HCT116 (cell line): ENCODE data around the gene PRSS21. TPM values are rescaled to one million over a fixed set of nuclear protein-coding genes. Genes with fewer than 3 reads are reported as not detected.

Experiments
- ATAC-seq: fragments of 200-7000 bp; cut with Tn5 transposase; 2 replicates; pipeline ENCODE4 v1.9.1; 2020; ENCODE audit warnings: mild to moderate bottlenecking, moderate library complexity
- BruUV-seq: library from RNA; stranded (reverse); fragments of 400-500 nt; replicated peaks from 2 replicates; lab custom pipeline; 2021; lab: Mats Ljungman, UMichigan
- CTCF ChIA-PET: fragments of 300-600 bp; sonication (Branson Sonifier 250); formaldehyde crosslinking; loops from one replicate; lab custom pipeline; 2021; ENCODE audit warnings: antibody characterized with exemption; lab: Charles Lee
- POLR2A ChIA-PET: fragments of 300-600, 350-600 bp; sonication (Branson Sonifier 250); formaldehyde crosslinking; loops from one replicate; lab custom pipeline; 2021; ENCODE audit warnings: antibody characterized with exemption; lab: Charles Lee
- RAD21 ChIA-PET, 2 experiments: fragments of 300-600 bp; sonication (Branson Sonifier 250); formaldehyde crosslinking; loops; one replicate each; lab custom pipeline; 2023; ENCODE audit warnings: low total read pairs in 2 of 2; ENCODE audit not compliant: uncharacterized antibody in 2 of 2, unreplicated experiment in 2 of 2, low non-redundant PET in 1 of 2; lab: Charles Lee
- DNase-seq: peaks from one replicate; pipeline ENCODE4 v3.0.0-alpha.2; 2010; ENCODE audit warnings: low read depth, low spot score
- H2AFZ ChIP-seq: fragments of 200-600 bp; shearing (Covaris generic), sonication (generic); 2 replicates; pipeline ENCODE4 v1.6.1; 2017; ENCODE audit warnings: low read depth, mixed run types, mixed read lengths, antibody characterized with exemption, low read length; ENCODE audit not compliant: poor library complexity, severe bottlenecking
- H3K27ac ChIP-seq: 2 replicates; pipeline ENCODE4 v1.5.1; 2012; ENCODE audit warnings: low read depth, low read length
- H3K27me3 ChIP-seq: fragments of 200-600 bp; sonication (generic); 2 replicates; pipeline ENCODE4 v1.6.1; 2016; ENCODE audit warnings: mixed run types, low read length, mixed read lengths; ENCODE audit not compliant: insufficient read depth
- H3K36me3 ChIP-seq, 2 experiments: fragments of 200-500 bp in 1 of 2; fragments of 200-600 bp in 1 of 2; sonication (Bioruptor generic) in 1 of 2; sonication (generic) in 1 of 2; 2 replicates each; pipeline versions ENCODE4 v1.5.1 to v1.6.1; 2014 to 2016; ENCODE audit warnings: low read length in 2 of 2, inconsistent platforms in 1 of 2, mixed read lengths in 1 of 2, mixed run types in 1 of 2; ENCODE audit not compliant: insufficient read depth in 2 of 2, control insufficient read depth in 1 of 2
- H3K4me1 ChIP-seq, 2 experiments: fragments of 200-600 bp in 1 of 2; sonication (generic) in 1 of 2; 2 replicates each; pipeline versions ENCODE4 v1.5.1 to v1.6.1; 2012 to 2017; ENCODE audit warnings: low read length in 2 of 2, inconsistent platforms in 1 of 2, mild to moderate bottlenecking in 1 of 2, mixed read lengths in 1 of 2, mixed run types in 1 of 2, moderate library complexity in 1 of 2; ENCODE audit not compliant: insufficient read depth in 2 of 2, control insufficient read depth in 1 of 2
- H3K4me2 ChIP-seq: fragments of 200-600 bp; sonication (generic); 2 replicates; pipeline ENCODE4 v1.6.1; 2017; ENCODE audit warnings: mixed run types, low read length, mixed read lengths
- H3K4me3 ChIP-seq, 2 experiments: fragments of 200-600 bp in 1 of 2; sonication (generic) in 1 of 2; replicated peaks in 1 of 2; 2 replicates each; pipeline ENCODE4 v1.5.1; 2011 to 2016; ENCODE audit warnings: low read length in 2 of 2, control low read depth in 1 of 2, low read depth in 1 of 2, mild to moderate bottlenecking in 1 of 2, mixed read lengths in 1 of 2, mixed run types in 1 of 2
- H3K79me2 ChIP-seq: fragments of 200-600 bp; sonication (generic); 2 replicates; pipeline ENCODE4 v1.6.1; 2017; ENCODE audit warnings: mild to moderate bottlenecking, mixed run types, low read length, moderate library complexity, mixed read lengths; ENCODE audit not compliant: insufficient read depth
- H3K9ac ChIP-seq: fragments of 200-600 bp; sonication (generic); 2 replicates; pipeline ENCODE4 v1.6.1; 2016; ENCODE audit warnings: low read length, mixed read lengths
- H3K9me2 ChIP-seq: fragments of 200-600 bp; sonication (generic), shearing (Covaris generic); 2 replicates; pipeline ENCODE4 v1.6.1; 2017; ENCODE audit warnings: mixed run types, mild to moderate bottlenecking, moderate library complexity; ENCODE audit not compliant: insufficient read depth
- H3K9me3 ChIP-seq, 2 experiments: fragments of 200-500 bp in 1 of 2; fragments of 200-600 bp in 1 of 2; sonication (Bioruptor generic) in 1 of 2; sonication (generic) in 1 of 2; 2 replicates each; pipeline ENCODE4 v1.6.1; 2014 to 2017; ENCODE audit warnings: low read length in 2 of 2, mixed read lengths in 2 of 2, inconsistent platforms in 1 of 2, low read depth in 1 of 2, mild to moderate bottlenecking in 1 of 2, mixed run types in 1 of 2, moderate library complexity in 1 of 2; ENCODE audit not compliant: control insufficient read depth in 1 of 2, insufficient read depth in 1 of 2
- H4K20me1 ChIP-seq: fragments of 200-600 bp; sonication (generic), shearing (Covaris generic); 2 replicates; pipeline ENCODE4 v1.6.1; 2017; ENCODE audit warnings: mixed run types, mild to moderate bottlenecking, moderate library complexity; ENCODE audit not compliant: insufficient read depth
- CBX3 ChIP-seq: IDR thresholded peaks from 2 replicates; pipeline ENCODE4 v1.6.1; 2012; ENCODE audit warnings: low read depth
- CEBPB ChIP-seq: IDR thresholded peaks from 2 replicates; pipeline ENCODE4 v1.6.1; 2012; ENCODE audit warnings: low read depth
- EGR1 ChIP-seq: IDR thresholded peaks from 2 replicates; pipeline ENCODE4 v1.6.1; 2012; ENCODE audit warnings: low read depth
- ELF1 ChIP-seq: IDR thresholded peaks from 2 replicates; pipeline ENCODE4 v1.6.1; 2012; ENCODE audit warnings: low read depth, borderline replicate concordance
- EZH2 ChIP-seq: fragments of 200-600 bp; sonication (generic); IDR thresholded peaks from 2 replicates; pipeline ENCODE4 v1.6.1; 2017; ENCODE audit warnings: antibody characterized with exemption, mixed run types
- EZH2phosphoT487 ChIP-seq: fragments of 200-600 bp; IDR thresholded peaks from 2 replicates; pipeline ENCODE4 v1.6.1; 2018; ENCODE audit warnings: antibody characterized with exemption, borderline replicate concordance
- FOSL1 ChIP-seq: IDR thresholded peaks from 2 replicates; pipeline ENCODE4 v1.6.1; 2012; ENCODE audit warnings: low read depth
- JUND ChIP-seq: IDR thresholded peaks from 2 replicates; pipeline ENCODE4 v1.6.1; 2012
- POLR2A ChIP-seq: IDR thresholded peaks from 2 replicates; pipeline ENCODE4 v1.7.0; 2011; ENCODE audit warnings: borderline replicate concordance; ENCODE audit not compliant: insufficient read depth, insufficient read length; ENCODE audit errors: extremely low read depth
- POLR2AphosphoS5 ChIP-seq: IDR thresholded peaks from 2 replicates; pipeline ENCODE4 v1.6.1; 2011; ENCODE audit warnings: mild to moderate bottlenecking, low read depth, low read length, moderate library complexity
- RAD21 ChIP-seq: IDR thresholded peaks from 2 replicates; pipeline ENCODE4 v1.6.1; 2012; ENCODE audit warnings: low read depth, mild to moderate bottlenecking
- SIN3A ChIP-seq: IDR thresholded peaks from 2 replicates; pipeline ENCODE4 v1.6.1; 2012; ENCODE audit warnings: low read depth
- SRF ChIP-seq: IDR thresholded peaks from 2 replicates; pipeline ENCODE4 v1.6.1; 2012; ENCODE audit warnings: low read depth
- TCF7L2 ChIP-seq: IDR thresholded peaks from 2 replicates; pipeline ENCODE4 v1.7.0; 2011; ENCODE audit warnings: borderline replicate concordance, inconsistent platforms; ENCODE audit not compliant: insufficient read depth, insufficient read length; ENCODE audit errors: extremely low read depth
- YY1 ChIP-seq: IDR thresholded peaks from 2 replicates; pipeline ENCODE4 v1.6.1; 2011; ENCODE audit warnings: low read length, low read depth, moderate library complexity, mild to moderate bottlenecking; ENCODE audit not compliant: insufficient replicate concordance; ENCODE audit errors: extremely low read depth
- ZFX ChIP-seq: fragments of 450-650 bp; IDR thresholded peaks from 2 replicates; pipeline ENCODE4 v1.6.1; 2017
- ZNF274 ChIP-seq: fragments of 200-500 bp; sonication (Bioruptor generic); IDR thresholded peaks from 2 replicates; pipeline ENCODE4 v1.6.1; 2014; ENCODE audit warnings: mild to moderate bottlenecking, low read depth, low read length, inconsistent platforms
- intact Hi-C: fragments of 100-400 bp; cut with micrococcal nuclease; formaldehyde crosslinking; loops from 2 replicates; pipeline ENCODE4 v1.10.0; 2022
- total RNA-seq: library from RNA; stranded (reverse); gene quantifications from one replicate; pipeline ENCODE4 v1.2.1, GENCODE V29; 2021; ENCODE audit not compliant: unreplicated experiment
- TF ChIP-seq, protein P1 (sequence below): IDR thresholded peaks from 2 replicates; pipeline ENCODE4 v1.6.1; 2012
- TF ChIP-seq, protein P2 (sequence below): IDR thresholded peaks from 2 replicates; pipeline ENCODE4 v1.6.1; 2012; ENCODE audit warnings: low read depth
- TF ChIP-seq, protein P3 (sequence below), 3 experiments: fragments of 200-600 bp in 1 of 3; sonication (generic) in 1 of 3; IDR thresholded peaks in 2 of 3; conservative IDR thresholded peaks in 1 of 3; 2 replicates each; pipeline ENCODE4 v1.5.1; 2012 to 2017; ENCODE audit warnings: low read depth in 2 of 3, low read length in 2 of 3, antibody characterized with exemption in 1 of 3, borderline replicate concordance in 1 of 3, control low read depth in 1 of 3, mild to moderate bottlenecking in 1 of 3, mixed read lengths in 1 of 3, mixed run types in 1 of 3, moderate library complexity in 1 of 3; ENCODE audit not compliant: insufficient read depth in 1 of 3

Gene PRSS21
- total RNA-seq, 1 experiment from 2014 or later: 0.39 TPM

DNA sequence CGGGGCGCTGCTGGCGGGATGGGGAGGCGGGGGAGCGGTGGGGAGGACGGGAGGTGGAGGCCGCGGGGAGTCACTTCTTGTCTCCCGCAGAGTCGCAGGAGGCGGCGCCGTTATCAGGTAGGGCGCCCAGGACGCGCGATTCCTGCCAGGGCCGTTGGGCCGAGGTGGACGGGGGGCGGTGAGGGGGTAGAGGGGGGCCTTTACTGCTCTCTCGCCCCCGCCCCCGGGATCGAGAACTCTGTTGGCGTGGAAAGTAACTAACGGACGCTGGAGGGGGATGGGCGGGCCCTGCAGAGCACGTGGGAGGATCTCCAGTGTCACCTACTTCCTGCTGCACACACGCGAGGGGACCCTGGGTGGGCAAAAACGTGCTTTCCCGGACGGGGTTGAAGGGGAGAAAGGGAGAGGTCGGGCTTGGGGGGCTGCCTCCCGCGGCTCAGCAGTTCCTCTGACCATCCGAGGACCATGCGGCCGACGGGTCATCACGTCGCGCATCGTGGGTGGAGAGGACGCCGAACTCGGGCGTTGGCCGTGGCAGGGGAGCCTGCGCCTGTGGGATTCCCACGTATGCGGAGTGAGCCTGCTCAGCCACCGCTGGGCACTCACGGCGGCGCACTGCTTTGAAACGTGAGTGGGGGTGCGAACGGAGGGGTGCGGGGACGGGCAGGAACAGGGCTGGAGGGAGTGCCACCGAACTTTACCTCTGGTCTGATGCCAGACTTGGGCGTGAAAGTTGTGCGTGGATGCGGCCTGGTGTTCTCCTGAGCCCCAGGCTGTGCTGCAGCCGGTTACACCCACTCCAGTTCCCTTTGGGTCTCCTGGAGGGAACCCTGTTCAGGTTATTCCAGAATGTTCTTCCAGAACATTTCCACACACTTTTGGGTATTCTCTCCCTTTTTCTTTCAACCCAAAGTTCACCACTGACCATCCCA lies 569 bp downstream of the PRSS21 start:
- H3K36me3 ChIP-seq: no peaks in the 10 kb centered on the region
- no peaks in the 10 kb centered on the region for H3K4me1 ChIP-seq
- ChIA-PET POLR2A (no interaction called here), CTCF (interaction anchor here (0.6 to 1.0 kb wide), 2 partner anchors 51 to 60 kb away, joined by 3 read pairs; no protein-coding TSS in a partner anchor), RAD21 (no interaction called here)
- no peaks in the 10 kb centered on the region for H3K9me3 ChIP-seq
- no peaks in the 10 kb centered on the region for H3K9me2 ChIP-seq
- no peak overlapping the region for H3K27ac ChIP-seq
- no peak overlapping the region for H2AFZ ChIP-seq
- no peak overlapping the region for H3K4me3 ChIP-seq
- no peak for DNase-seq
- no peak overlapping the region for H3K9ac ChIP-seq
- H3K4me2 ChIP-seq: no peak overlapping the region
- no TSS peak for BruUV-seq
- no peaks in the 10 kb centered on the region for H4K20me1 ChIP-seq
- no peak for ATAC-seq
- no peak for TF ChIP-seq TCF7L2
- no peak for TF ChIP-seq RAD21
- TF ChIP-seq ZFX: no peak
- TF ChIP-seq SIN3A: no peak
- no peak for TF ChIP-seq ELF1
- TF ChIP-seq CEBPB: no peak
- no peak for TF ChIP-seq CBX3
- no peak for TF ChIP-seq POLR2A
- no peak for TF ChIP-seq EZH2phosphoT487
- no peak for TF ChIP-seq FOSL1
- TF ChIP-seq, protein P1, sequence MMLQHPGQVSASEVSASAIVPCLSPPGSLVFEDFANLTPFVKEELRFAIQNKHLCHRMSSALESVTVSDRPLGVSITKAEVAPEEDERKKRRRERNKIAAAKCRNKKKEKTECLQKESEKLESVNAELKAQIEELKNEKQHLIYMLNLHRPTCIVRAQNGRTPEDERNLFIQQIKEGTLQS: no peak
- no peak for TF ChIP-seq POLR2AphosphoS5
- no peak for TF ChIP-seq EZH2
- TF ChIP-seq, protein P2, sequence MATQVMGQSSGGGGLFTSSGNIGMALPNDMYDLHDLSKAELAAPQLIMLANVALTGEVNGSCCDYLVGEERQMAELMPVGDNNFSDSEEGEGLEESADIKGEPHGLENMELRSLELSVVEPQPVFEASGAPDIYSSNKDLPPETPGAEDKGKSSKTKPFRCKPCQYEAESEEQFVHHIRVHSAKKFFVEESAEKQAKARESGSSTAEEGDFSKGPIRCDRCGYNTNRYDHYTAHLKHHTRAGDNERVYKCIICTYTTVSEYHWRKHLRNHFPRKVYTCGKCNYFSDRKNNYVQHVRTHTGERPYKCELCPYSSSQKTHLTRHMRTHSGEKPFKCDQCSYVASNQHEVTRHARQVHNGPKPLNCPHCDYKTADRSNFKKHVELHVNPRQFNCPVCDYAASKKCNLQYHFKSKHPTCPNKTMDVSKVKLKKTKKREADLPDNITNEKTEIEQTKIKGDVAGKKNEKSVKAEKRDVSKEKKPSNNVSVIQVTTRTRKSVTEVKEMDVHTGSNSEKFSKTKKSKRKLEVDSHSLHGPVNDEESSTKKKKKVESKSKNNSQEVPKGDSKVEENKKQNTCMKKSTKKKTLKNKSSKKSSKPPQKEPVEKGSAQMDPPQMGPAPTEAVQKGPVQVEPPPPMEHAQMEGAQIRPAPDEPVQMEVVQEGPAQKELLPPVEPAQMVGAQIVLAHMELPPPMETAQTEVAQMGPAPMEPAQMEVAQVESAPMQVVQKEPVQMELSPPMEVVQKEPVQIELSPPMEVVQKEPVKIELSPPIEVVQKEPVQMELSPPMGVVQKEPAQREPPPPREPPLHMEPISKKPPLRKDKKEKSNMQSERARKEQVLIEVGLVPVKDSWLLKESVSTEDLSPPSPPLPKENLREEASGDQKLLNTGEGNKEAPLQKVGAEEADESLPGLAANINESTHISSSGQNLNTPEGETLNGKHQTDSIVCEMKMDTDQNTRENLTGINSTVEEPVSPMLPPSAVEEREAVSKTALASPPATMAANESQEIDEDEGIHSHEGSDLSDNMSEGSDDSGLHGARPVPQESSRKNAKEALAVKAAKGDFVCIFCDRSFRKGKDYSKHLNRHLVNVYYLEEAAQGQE: no peak
- TF ChIP-seq SRF: no peak
- TF ChIP-seq, protein P3, sequence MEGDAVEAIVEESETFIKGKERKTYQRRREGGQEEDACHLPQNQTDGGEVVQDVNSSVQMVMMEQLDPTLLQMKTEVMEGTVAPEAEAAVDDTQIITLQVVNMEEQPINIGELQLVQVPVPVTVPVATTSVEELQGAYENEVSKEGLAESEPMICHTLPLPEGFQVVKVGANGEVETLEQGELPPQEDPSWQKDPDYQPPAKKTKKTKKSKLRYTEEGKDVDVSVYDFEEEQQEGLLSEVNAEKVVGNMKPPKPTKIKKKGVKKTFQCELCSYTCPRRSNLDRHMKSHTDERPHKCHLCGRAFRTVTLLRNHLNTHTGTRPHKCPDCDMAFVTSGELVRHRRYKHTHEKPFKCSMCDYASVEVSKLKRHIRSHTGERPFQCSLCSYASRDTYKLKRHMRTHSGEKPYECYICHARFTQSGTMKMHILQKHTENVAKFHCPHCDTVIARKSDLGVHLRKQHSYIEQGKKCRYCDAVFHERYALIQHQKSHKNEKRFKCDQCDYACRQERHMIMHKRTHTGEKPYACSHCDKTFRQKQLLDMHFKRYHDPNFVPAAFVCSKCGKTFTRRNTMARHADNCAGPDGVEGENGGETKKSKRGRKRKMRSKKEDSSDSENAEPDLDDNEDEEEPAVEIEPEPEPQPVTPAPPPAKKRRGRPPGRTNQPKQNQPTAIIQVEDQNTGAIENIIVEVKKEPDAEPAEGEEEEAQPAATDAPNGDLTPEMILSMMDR (IDR thresholded peaks at IDR 0.05 in 2 of 3, conservative IDR thresholded peaks at IDR 0.05 in 1 of 3; ENCODE audit: borderline replicate concordance in 1 of 3, insufficient read depth in 1 of 3, low read depth in 2 of 3, low read length in 2 of 3): no peak; a peak in 1 of 6 replicates
- no peak for TF ChIP-seq JUND
- TF ChIP-seq EGR1: no peak
- no peak for TF ChIP-seq YY1
- TF ChIP-seq ZNF274: no peak
- no peaks in the 10 kb centered on the region for H3K27me3 ChIP-seq
- H3K79me2 ChIP-seq: no peaks in the 10 kb centered on the region
- intact Hi-C loops: no loop called here
